Natural killer cell treated with Interleukin-12 subunit alpha and Interleukin-12 subunit beta and Interleukin-15 and Interleukin-18, amount 100 ng/mL, for 72 hours (primary cell): ENCODE measurements around the gene LIN52. TPM values are rescaled to one million over a fixed set of nuclear protein-coding genes. Genes with fewer than 3 reads are reported as not detected.

ENCODE experiments used
- ATAC-seq, 2 donors: fragments of 150-1000 bp; cut with Tn5 transposase in 1 of 2; sonication (Bioruptor Pico), chemical (Tn5 transposase) in 1 of 2; 2 replicates each; pipeline ENCODE4 v1.10.0; 2021
- DNase-seq: peaks from one replicate; pipeline ENCODE4 v3.0.0; 2022; ENCODE audit warnings: low spot score
- H3K27ac Mint-ChIP-seq, 2 donors: 1 replicate in 1 of 2; 2 replicates in 1 of 2; pipeline ENCODE4 v1.8.0; 2022; ENCODE audit warnings: mixed read lengths in 2 of 2, mild to moderate bottlenecking in 1 of 2, moderate library complexity in 1 of 2
- H3K27me3 Mint-ChIP-seq, 2 donors: 1 replicate in 1 of 2; 2 replicates in 1 of 2; pipeline ENCODE4 v1.8.0; 2022; ENCODE audit warnings: mixed read lengths in 2 of 2
- H3K36me3 Mint-ChIP-seq: one replicate; pipeline ENCODE4 v1.8.0; 2022; ENCODE audit warnings: mixed read lengths
- H3K4me1 Mint-ChIP-seq, 2 donors: 1 replicate in 1 of 2; 2 replicates in 1 of 2; pipeline ENCODE4 v1.8.0; 2022; ENCODE audit warnings: low read depth in 2 of 2, mixed read lengths in 2 of 2, mild to moderate bottlenecking in 1 of 2
- H3K4me3 Mint-ChIP-seq: one replicate; pipeline ENCODE4 v1.8.0; 2022; ENCODE audit warnings: mixed read lengths
- H3K9me3 Mint-ChIP-seq: 2 replicates; pipeline ENCODE4 v1.8.0; 2022; ENCODE audit warnings: mixed read lengths
- total RNA-seq, 2 donors: library from RNA; stranded (reverse); gene quantifications; one replicate each; pipeline ENCODE4 v1.2.3, GENCODE V29; 2022

The LIN52 gene
- total RNA-seq, 2 donors from 2014 or later, result 20.7 TPM

- Mint-ChIP-seq H3K4me1 (peaks cover 7 to 9% of the 10 kb centered on the region in 2 donors), H3K27me3 (peaks cover 55 to 76% of the 10 kb centered on the region in 2 donors), H3K36me3 (no peaks in the 10 kb centered on the region), H3K4me3 (no peak overlapping the region), H3K9me3 (no peaks in the 10 kb centered on the region), H3K27ac (no peak overlapping the region)
- DNase-seq, result no peak
- no peak for ATAC-seq
These were observed 156.9 kb downstream of the LIN52 start for GRCh38 chr14:74241652-74242017.

GRCh38 chr14:74242021-74242779 lies 157.4 kb downstream of the LIN52 start:
- H3K4me1 Mint-ChIP-seq, result peaks cover 7 to 9% of the 10 kb centered on the region in 2 donors
- peaks cover 58 to 79% of the 10 kb centered on the region in 2 donors for H3K27me3 Mint-ChIP-seq
- ATAC-seq (no peak), DNase-seq (no peak)
- no peaks in the 10 kb centered on the region for H3K36me3 Mint-ChIP-seq
- H3K9me3 Mint-ChIP-seq, result no peaks in the 10 kb centered on the region
- H3K4me3 Mint-ChIP-seq, result peak overlapping the region; percentile 45
- no peak overlapping the region for H3K27ac Mint-ChIP-seq

GRCh38 chr14:74242780-74243042 lies 158.0 kb downstream of the LIN52 start:
- ATAC-seq (no peak), DNase-seq (no peak)
- Mint-ChIP-seq H3K36me3 (no peaks in the 10 kb centered on the region), H3K4me3 (no peak overlapping the region), H3K27ac (no peak overlapping the region), H3K9me3 (no peaks in the 10 kb centered on the region), H3K4me1 (peaks cover 7 to 9% of the 10 kb centered on the region in 2 donors), H3K27me3 (peaks cover 54 to 74% of the 10 kb centered on the region in 2 donors)

DNA sequence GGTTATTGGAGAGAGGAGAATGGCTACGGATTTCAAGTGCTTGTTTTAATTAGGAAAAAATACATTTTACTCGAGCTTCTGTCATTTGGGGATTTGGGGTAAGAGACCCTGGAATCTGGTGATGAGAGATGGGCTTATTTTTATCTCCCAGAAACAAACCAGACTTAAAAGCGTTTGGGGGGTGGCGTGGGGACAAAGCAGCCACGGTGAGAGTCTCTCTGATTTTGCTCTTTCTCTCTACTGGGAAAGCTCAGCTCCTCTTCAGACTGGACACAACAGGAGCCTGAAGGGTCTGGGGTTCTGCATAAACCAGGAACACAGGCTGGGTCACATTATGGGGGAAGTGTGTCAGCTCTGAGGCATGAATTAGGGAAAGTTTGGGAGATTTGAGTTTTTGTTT lies 158.3 kb downstream of the LIN52 start:
- no peak for DNase-seq
- no peaks in the 10 kb centered on the region for H3K36me3 Mint-ChIP-seq
- H3K9me3 Mint-ChIP-seq, result no peaks in the 10 kb centered on the region
- H3K4me3 Mint-ChIP-seq, result no peak overlapping the region
- H3K4me1 Mint-ChIP-seq, result peaks cover 7 to 9% of the 10 kb centered on the region in 2 donors
- H3K27me3 Mint-ChIP-seq, result peaks cover 52 to 71% of the 10 kb centered on the region in 2 donors
- no peak for ATAC-seq
- no peak overlapping the region for H3K27ac Mint-ChIP-seq

DNA sequence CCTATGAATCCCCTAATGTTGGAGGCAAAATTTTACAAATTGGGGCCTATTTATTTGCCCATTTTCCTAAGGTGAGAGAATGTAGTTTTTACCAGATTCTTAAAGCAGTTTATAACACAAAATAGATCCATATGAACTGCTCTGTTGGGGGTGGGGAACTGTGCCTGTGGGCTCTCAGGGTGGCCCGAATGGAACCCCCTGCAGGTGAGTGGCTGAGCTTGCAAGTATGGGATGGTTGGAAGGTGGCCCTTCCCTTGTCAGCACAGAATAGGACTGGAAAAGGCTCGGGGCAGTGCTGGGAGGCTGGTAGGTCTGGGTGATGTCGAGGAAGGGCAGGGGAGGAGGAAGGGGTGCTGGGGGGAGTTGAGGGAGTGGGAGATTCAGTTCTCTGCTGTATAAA lies 159.4 kb downstream of the LIN52 start:
- Mint-ChIP-seq H3K9me3 (no peaks in the 10 kb centered on the region), H3K4me3 (no peak overlapping the region), H3K4me1 (peaks cover 7 to 9% of the 10 kb centered on the region in 2 donors), H3K27ac (no peak overlapping the region), H3K27me3 (peaks cover 42 to 60% of the 10 kb centered on the region in 2 donors), H3K36me3 (no peaks in the 10 kb centered on the region)
- DNase-seq (no peak), ATAC-seq (no peak)

DNA sequence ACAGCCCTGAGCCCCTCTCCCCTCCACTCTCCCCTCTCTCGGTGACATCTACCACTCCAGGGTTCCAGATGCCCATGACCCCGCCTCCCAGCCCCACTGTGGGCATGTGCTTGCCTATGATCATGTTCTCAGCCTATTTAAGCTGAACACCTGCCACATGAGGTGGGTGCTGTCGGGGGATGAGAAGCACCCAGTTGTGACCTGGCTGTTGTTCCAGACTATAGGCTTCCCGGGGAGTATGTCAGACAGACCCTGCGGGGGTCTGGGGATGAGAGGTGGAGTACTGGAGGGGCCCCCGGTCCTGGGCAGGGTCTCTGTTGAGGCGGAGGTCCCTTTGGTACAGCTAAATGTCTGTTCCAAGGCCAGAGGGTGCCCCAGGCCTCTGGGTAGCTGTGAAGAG lies 160.5 kb downstream of the LIN52 start:
- H3K9me3 Mint-ChIP-seq, result no peaks in the 10 kb centered on the region
- ATAC-seq, result no peak

GRCh38 chr14:74246542-74246941 lies 161.8 kb downstream of the LIN52 start:
- H3K4me1 Mint-ChIP-seq, result peaks cover 8 to 11% of the 10 kb centered on the region in 2 donors
- DNase-seq, result no peak
- no peak overlapping the region for H3K27ac Mint-ChIP-seq
- H3K27me3 Mint-ChIP-seq, result peaks cover 45 to 56% of the 10 kb centered on the region in 2 donors
- ATAC-seq, result no peak
- no peak overlapping the region for H3K4me3 Mint-ChIP-seq
- no peaks in the 10 kb centered on the region for H3K36me3 Mint-ChIP-seq
- H3K9me3 Mint-ChIP-seq, result no peaks in the 10 kb centered on the region

More for the DNA sequence above, 160.5 kb downstream of the LIN52 start:
- H3K4me1 Mint-ChIP-seq, result peaks cover 7 to 9% of the 10 kb centered on the region in 2 donors
- H3K27me3 Mint-ChIP-seq, result peaks cover 44 to 58% of the 10 kb centered on the region in 2 donors
- no peak overlapping the region for H3K4me3 Mint-ChIP-seq
- H3K36me3 Mint-ChIP-seq, result no peaks in the 10 kb centered on the region
- H3K27ac Mint-ChIP-seq, result no peak overlapping the region
- DNase-seq, result no peak

DNA sequence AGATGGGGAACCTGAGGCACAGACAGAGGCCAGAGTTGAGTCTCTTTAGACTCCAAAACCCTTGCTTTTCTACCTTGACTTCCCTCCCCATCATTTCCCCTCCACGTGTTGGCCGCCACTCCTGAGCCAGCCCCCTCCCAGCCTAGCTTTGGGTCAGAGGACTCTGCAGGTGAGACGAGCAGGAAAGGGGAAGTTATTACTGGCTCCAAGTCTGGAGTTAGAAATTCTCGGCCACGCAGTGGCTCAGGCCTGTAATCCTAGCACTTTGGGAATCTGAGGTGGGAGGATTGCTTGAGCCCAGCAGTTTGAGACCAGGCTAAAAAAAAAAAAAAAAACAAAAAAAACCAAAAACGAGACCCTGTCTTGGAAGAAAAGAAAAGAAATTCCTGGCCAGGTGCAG lies 163.3 kb downstream of the LIN52 start:
- DNase-seq (no peak), ATAC-seq (no peak)
- H3K4me3 Mint-ChIP-seq, result no peak overlapping the region
- no peak overlapping the region for H3K27ac Mint-ChIP-seq
- no peaks in the 10 kb centered on the region for H3K36me3 Mint-ChIP-seq
- H3K27me3 Mint-ChIP-seq, result peaks cover 37 to 45% of the 10 kb centered on the region in 2 donors
- H3K4me1 Mint-ChIP-seq, result peaks cover 7% of the 10 kb centered on the region in 2 donors
- no peaks in the 10 kb centered on the region for H3K9me3 Mint-ChIP-seq

GRCh38 chr14:74249433-74250375 lies 164.9 kb downstream of the LIN52 start:
- no peaks in the 10 kb centered on the region for H3K9me3 Mint-ChIP-seq
- peaks cover 7% of the 10 kb centered on the region in 2 donors for H3K4me1 Mint-ChIP-seq
- no peak for ATAC-seq
- H3K27me3 Mint-ChIP-seq, result peaks cover 24 to 28% of the 10 kb centered on the region in 2 donors
- no peak for DNase-seq
- H3K4me3 Mint-ChIP-seq, result no peak overlapping the region
- H3K27ac Mint-ChIP-seq, result no peak overlapping the region
- no peaks in the 10 kb centered on the region for H3K36me3 Mint-ChIP-seq

Other genes with a start within 250 kb of the LIN52 start
- 1 to 10 TPM; 2.8 to 4.6 TPM for gene PTGR2, start 233.1 kb upstream of the LIN52 start, total RNA-seq
- 10 to 100 TPM; 71.6 to 74.1 TPM for gene ZNF410, start 198.1 kb upstream of the LIN52 start, total RNA-seq
- gene FAM161B, start 134.9 kb upstream of the LIN52 start, total RNA-seq, result 1 to 10 TPM; 2.7 to 3.8 TPM
- gene COQ6, start 134.7 kb upstream of the LIN52 start, total RNA-seq, result 10 to 100 TPM; 20.0 to 23.5 TPM
- gene ENTPD5, start 65.7 kb upstream of the LIN52 start, total RNA-seq, result 10 to 100 TPM; 11.5 to 15.5 TPM
- 1 to 10 TPM in 1 of 2 donors, under 1 TPM in 1; 0.48 to 2.1 TPM for gene BBOF1, start 65.6 kb upstream of the LIN52 start, total RNA-seq
- gene ALDH6A1, start 503 bp upstream of the LIN52 start, total RNA-seq, result 10 to 100 TPM in 1 of 2 donors, 1 to 10 TPM in 1; 5.5 to 11.4 TPM
- gene VSX2, start 154.5 kb downstream of the LIN52 start, total RNA-seq, result not detected
- 10 to 100 TPM; 47.7 to 72.8 TPM for gene ABCD4, start 218.0 kb downstream of the LIN52 start, total RNA-seq